T-helper 2 cell treated with Interferon-gamma antibody and Interleukin-4, amounts not matched to agents 5 μg/mL and 100 μg/mL, for 36 hours (primary cell): Measurements from ENCODE around the gene GPR37.
A peak's percentile ranks its signal among the peaks of the same experiment; 100 is the strongest.

ENCODE experiments used
- DNase-seq: peaks from one replicate; pipeline ENCODE4 v3.0.0; 2021; ENCODE audit warnings: low spot score
- H3K27ac Mint-ChIP-seq: one replicate; pipeline ENCODE4 v1.8.0; 2021; ENCODE audit warnings: mild to moderate bottlenecking, mixed read lengths
- H3K27me3 Mint-ChIP-seq: one replicate; pipeline ENCODE4 v1.8.0; 2021; ENCODE audit warnings: low read depth, mixed read lengths
- H3K36me3 Mint-ChIP-seq: one replicate; pipeline ENCODE4 v1.8.0; 2021; ENCODE audit warnings: low read depth, mixed read lengths
- H3K4me1 Mint-ChIP-seq: one replicate; pipeline ENCODE4 v1.8.0; 2021; ENCODE audit warnings: low read depth, mixed read lengths
- H3K4me3 Mint-ChIP-seq: one replicate; pipeline ENCODE4 v1.8.0; 2022; ENCODE audit warnings: mild to moderate bottlenecking, moderate library complexity, mixed read lengths
- H3K9me3 Mint-ChIP-seq: one replicate; pipeline ENCODE4 v1.8.0; 2021; ENCODE audit warnings: mixed read lengths

Gene GPR37, protein sequence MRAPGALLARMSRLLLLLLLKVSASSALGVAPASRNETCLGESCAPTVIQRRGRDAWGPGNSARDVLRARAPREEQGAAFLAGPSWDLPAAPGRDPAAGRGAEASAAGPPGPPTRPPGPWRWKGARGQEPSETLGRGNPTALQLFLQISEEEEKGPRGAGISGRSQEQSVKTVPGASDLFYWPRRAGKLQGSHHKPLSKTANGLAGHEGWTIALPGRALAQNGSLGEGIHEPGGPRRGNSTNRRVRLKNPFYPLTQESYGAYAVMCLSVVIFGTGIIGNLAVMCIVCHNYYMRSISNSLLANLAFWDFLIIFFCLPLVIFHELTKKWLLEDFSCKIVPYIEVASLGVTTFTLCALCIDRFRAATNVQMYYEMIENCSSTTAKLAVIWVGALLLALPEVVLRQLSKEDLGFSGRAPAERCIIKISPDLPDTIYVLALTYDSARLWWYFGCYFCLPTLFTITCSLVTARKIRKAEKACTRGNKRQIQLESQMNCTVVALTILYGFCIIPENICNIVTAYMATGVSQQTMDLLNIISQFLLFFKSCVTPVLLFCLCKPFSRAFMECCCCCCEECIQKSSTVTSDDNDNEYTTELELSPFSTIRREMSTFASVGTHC

DNA sequence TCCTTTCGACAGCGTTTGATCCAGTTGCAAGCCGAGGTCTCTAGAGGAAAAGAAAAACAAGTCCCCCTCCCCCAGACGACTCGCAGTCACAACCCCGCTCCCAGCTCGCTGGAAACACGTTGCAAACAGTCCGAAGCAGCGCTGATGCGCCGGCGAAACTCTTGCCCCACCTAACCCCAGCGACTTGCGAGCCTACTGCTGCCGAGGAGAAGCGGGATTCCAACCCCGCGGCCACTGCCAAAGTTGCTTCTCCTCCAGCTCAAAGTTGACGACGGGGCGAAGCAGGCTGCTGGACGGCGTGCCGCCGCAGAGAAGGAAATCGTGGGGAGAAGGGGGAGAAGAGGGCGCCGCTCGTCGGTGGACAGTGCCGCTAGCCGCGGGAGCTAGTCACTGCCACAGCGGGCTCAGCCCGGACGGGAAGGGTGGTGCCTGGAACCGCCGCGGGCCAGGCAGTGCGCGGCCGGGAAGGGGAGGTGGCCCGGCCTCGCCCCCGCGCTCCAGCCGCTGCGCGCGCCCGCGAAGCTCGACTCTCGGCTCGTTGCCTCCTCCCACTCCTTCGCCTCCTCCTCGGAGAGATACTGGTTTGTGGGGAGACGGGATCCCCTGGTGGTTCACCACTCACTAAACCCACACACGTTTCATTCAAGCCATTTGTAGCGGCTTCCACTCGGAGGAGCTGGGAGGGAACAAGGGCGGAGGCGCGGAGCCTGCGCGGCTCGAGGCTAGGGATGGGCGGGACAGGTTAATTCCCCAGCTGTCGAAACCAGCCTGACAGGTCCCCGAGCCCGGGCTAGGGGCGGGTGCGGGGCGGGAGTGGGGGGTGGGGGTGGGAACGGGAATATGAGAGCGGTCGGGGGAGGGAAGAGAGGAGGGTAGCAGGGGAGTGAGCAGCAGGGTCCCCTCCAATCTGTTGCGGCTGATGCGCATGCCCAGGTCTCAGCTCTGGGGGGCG is at the start of gene GPR37:
TSS of gene GPR37 (minus strand) at position 392 of the 952 bp plus-strand sequence. CDS start 816 bp downstream, outside the sequence.
- Mint-ChIP-seq H3K27ac (no peak within 1 kb of the TSS), H3K36me3 (peaks cover 1% of the 10 kb centered on the region), H3K27me3 (peaks cover 62% of the 10 kb centered on the region), H3K4me1 (peaks cover 10% of the 10 kb centered on the region), H3K4me3 (peak within 1 kb of the TSS; percentile 85), H3K9me3 (no peaks in the 10 kb centered on the region)
- DNase-seq = peak; percentile 66

DNA sequence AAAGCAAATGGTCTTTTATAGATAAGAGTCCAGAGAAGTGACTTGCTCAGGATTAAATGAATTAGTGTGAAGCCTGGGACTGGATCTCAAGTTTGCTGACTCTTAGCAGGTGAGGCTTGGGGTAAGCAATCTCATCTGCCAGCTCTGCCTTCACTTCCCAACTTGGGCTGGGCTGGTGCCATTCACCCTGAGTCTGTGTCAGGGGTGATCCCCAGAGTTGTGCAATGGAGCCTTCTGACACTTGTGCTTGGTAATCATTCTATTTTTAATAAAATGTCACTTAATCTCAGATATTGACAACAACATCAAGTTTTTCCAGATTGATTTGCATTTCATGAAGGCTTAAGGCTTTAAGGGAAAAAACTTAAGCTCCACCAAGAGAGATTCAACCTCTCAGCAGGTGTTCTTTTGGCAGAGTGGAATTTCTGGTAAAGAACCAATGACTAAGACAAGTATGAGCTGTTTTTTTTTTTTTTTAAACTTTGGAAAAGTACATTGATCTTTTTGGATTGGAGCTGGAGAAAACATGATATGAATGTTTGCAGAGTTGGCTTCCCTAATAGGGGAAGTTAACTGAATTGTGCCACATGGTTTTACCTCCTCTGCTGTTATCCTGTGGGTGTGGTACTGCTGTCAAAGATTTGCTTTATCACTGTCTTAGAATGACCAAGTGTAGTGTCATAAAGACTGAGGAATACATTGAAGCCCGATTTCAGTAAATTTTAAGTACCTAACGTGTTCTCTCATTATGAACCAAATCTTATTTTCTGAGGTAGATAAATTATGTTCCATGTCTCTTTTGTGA is 48.6 kb upstream of the GPR37 start:
- H3K27ac Mint-ChIP-seq = no peak overlapping the region

DNA sequence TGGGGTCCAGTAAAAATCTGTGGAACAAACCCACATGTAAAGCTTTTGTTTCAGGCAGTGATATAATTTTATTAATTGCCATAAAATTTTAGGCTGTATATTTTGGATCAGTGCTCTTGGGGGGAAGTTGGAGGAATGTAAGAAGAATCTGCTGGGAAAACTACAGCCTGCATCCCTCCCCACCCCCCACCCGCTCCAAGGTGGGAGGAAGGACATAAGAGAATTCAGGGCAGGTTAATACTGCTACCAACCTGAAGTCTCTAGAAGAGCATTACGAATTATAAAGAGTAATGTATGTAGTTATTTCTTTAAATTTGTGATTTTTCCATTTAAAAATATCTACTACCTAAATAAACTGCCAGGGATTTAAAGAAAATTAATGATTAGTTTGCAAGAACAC is 47.2 kb upstream of the GPR37 start:
- no peak for DNase-seq
- no peaks in the 10 kb centered on the region for H3K4me1 Mint-ChIP-seq
- H3K9me3 Mint-ChIP-seq = no peaks in the 10 kb centered on the region
- no peak overlapping the region for H3K27ac Mint-ChIP-seq
- H3K27me3 Mint-ChIP-seq = peaks cover 1% of the 10 kb centered on the region
- no peak overlapping the region for H3K4me3 Mint-ChIP-seq
- no peaks in the 10 kb centered on the region for H3K36me3 Mint-ChIP-seq

More for the DNA sequence above, 48.6 kb upstream of the GPR37 start:
- DNase-seq = no peak
- H3K4me1 Mint-ChIP-seq = no peaks in the 10 kb centered on the region
- H3K36me3 Mint-ChIP-seq = no peaks in the 10 kb centered on the region
- no peaks in the 10 kb centered on the region for H3K9me3 Mint-ChIP-seq
- H3K4me3 Mint-ChIP-seq = no peak overlapping the region
- peaks cover 1% of the 10 kb centered on the region for H3K27me3 Mint-ChIP-seq

DNA sequence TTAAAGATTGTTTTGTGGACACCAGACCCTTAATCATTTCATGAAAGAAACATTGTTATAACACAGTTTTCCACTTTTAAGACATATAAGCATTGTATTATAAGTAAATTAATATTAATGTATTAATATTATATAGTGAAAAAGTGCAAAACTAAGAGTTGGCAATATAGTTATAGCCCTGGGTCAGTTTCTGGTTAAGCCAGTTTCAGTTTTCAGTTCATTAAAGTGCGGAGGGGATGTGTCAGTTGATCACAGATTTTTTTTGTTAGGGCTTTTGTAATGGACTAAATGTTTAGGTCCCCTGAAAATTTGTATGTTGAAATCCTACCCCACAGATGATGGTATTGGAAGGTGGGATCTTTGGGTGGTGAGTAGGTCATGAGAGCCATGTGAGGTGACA is 45.7 kb upstream of the GPR37 start:
- no peaks in the 10 kb centered on the region for H3K4me1 Mint-ChIP-seq
- H3K4me3 Mint-ChIP-seq = no peak overlapping the region
- no peak overlapping the region for H3K27ac Mint-ChIP-seq
- peaks cover 1% of the 10 kb centered on the region for H3K27me3 Mint-ChIP-seq
- DNase-seq = no peak
- H3K9me3 Mint-ChIP-seq = no peaks in the 10 kb centered on the region
- H3K36me3 Mint-ChIP-seq = no peaks in the 10 kb centered on the region

DNA sequence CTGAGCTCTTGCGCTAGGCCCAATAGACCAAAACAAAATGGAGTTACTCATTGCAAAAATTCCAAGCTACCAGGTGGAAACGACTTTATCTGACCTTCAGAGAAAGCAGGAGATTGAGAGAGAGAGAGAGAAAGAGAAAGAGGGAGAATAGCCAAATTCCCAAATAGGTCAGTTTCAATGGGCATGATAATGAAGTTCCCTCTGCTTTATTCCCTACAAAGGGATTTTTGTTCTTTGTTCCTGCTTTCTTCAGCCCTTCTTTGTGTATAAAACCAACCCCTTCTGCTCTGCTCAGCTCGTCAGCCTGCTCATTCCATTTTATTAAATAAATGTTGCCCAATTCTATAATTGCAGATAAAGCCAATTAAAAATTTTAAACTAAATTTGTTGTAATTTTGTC is 45.0 kb upstream of the GPR37 start:
- Mint-ChIP-seq H3K36me3 (no peaks in the 10 kb centered on the region), H3K9me3 (no peaks in the 10 kb centered on the region), H3K4me1 (no peaks in the 10 kb centered on the region), H3K27me3 (peaks cover 1% of the 10 kb centered on the region), H3K27ac (no peak overlapping the region), H3K4me3 (no peak overlapping the region)
- no peak for DNase-seq

DNA sequence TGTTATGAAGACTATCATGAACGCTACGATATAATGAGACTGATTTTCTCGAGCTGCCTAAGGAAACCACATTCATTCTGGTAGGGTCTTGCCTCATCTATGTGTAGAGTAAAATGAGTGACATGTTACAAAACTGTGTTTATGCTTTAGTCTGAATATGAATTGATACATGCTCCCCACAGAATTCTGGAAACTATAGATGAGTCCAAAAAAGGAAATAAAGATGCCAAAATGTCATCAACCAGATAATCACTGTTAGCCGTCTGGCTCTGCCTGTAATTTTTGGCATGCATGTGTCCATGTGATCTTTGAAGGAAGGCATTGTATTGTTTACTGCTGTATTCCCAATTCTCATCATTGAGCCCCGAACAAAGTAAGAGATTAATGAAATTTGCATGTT is 42.6 kb upstream of the GPR37 start:
- no peak overlapping the region for H3K27ac Mint-ChIP-seq
- no peaks in the 10 kb centered on the region for H3K9me3 Mint-ChIP-seq
- no peak for DNase-seq
- H3K4me3 Mint-ChIP-seq = no peak overlapping the region
- H3K4me1 Mint-ChIP-seq = no peaks in the 10 kb centered on the region
- H3K36me3 Mint-ChIP-seq = no peaks in the 10 kb centered on the region
- H3K27me3 Mint-ChIP-seq = peaks cover 1% of the 10 kb centered on the region

DNA sequence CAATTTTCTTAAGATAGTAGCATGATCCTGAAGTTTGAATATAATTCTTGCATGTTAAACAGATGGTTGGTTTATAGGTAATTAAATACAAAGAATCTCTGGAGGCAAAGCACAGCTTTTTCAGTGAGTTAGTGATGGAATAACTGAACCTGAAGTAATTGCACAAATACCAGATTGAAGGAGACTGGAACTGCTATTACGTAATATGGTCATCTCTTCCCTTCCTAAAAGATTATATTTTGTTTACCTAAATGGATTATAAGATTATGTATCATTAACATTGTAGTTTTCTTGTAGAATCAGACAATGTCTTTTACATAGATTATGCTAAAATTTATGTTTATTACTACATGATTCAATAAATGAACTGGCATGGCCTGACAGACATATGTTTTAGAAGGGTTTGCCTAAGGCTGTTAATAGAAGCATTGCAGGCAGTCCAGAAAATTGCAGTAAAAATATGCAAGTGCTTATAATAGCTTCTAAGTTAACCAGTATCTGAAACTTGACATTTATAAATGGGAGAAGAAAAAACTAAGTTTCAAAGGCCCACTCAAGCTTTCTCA is 35.8 kb upstream of the GPR37 start:
- H3K27ac Mint-ChIP-seq = no peak overlapping the region
- H3K36me3 Mint-ChIP-seq = no peaks in the 10 kb centered on the region
- no peak overlapping the region for H3K4me3 Mint-ChIP-seq
- DNase-seq = no peak
- H3K4me1 Mint-ChIP-seq = no peaks in the 10 kb centered on the region
- H3K9me3 Mint-ChIP-seq = no peaks in the 10 kb centered on the region
- H3K27me3 Mint-ChIP-seq = peaks cover 2% of the 10 kb centered on the region

DNA sequence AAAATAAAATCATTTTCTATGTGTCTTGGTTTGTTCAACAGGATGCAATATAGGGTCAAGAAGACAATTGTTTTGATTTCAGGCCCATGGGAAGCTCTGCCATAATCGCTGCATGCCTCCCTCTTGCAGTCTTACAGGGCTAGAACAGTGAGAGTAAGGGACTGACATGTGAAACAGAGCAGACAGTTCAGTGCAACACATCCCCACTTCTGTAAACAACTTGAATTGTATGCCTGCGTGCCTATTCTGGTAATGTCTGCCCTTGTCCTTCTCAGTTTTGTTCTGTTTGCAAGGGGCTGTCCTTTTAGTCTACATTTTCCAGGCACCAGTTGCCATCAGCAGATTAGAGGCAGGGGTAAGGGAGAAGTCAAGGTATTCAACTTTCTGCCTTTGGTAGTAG is 34.8 kb upstream of the GPR37 start:
- Mint-ChIP-seq H3K9me3 (no peaks in the 10 kb centered on the region), H3K27me3 (peaks cover 2% of the 10 kb centered on the region), H3K27ac (no peak overlapping the region), H3K36me3 (no peaks in the 10 kb centered on the region), H3K4me1 (no peaks in the 10 kb centered on the region), H3K4me3 (no peak overlapping the region)
- no peak for DNase-seq

DNA sequence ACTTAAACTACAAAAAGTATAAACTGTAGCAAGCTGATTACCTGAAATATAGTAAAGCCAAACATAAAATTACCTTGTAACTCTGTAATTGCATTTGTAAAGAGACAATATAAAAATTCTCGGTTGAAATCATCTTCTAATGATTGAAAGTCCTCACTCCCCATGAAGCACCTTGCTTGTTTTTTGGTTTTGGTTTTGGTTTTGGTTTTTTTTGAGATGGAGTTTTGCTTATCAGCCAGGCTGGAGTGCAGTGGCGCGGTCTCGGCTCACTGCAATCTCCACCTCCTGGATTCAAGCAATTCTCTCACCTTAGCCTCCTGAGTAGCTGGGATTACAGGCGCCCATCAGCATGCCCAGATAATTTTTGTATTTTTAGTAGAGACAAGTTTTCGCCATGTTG is 33.9 kb upstream of the GPR37 start:
- Mint-ChIP-seq H3K36me3 (no peaks in the 10 kb centered on the region), H3K4me3 (no peak overlapping the region), H3K27me3 (peaks cover 2% of the 10 kb centered on the region), H3K4me1 (no peaks in the 10 kb centered on the region), H3K9me3 (no peaks in the 10 kb centered on the region), H3K27ac (no peak overlapping the region)
- DNase-seq = no peak

DNA sequence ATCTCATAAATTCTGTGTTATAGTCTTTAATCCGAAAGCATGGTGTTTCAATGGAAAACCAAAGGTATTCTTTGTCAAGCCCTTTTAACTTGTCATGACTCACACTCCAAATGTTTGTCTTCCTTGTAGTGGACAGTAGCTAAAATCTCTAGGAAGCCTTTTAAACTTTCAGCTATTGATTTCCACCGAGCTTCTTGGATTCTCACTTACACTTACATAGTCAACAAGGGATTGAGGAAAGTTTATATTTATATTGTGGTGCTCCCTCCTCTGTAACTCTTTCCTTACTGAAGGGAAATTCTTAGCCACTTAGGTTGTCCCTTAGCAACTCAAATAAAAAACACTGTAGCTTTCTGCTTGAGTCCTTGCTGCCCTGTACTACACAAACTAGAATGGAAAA is 31.2 kb upstream of the GPR37 start:
- Mint-ChIP-seq H3K27me3 (no peaks in the 10 kb centered on the region), H3K4me3 (no peak overlapping the region)

DNA sequence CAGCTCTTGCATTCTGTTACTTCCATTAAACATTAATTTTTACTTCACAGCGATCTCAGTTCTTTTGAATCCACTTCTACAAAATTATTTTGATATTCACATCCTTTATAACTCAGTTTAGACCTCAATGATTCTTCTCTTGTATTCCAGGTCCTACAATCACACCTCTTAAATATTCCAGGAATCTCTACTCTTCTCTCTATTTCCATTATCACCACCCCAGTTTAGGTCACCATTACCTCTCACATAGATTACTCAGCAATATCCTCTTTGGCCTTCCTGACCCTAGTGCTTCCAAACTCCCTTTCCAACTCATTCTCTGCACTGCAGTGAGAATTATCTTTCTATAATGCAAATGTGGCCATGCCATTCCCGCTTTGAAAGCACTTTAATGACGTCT is 27.1 kb upstream of the GPR37 start:
- H3K4me3 Mint-ChIP-seq = no peak overlapping the region

More for the DNA sequence above, 31.2 kb upstream of the GPR37 start:
- Mint-ChIP-seq H3K4me1 (no peaks in the 10 kb centered on the region), H3K9me3 (no peaks in the 10 kb centered on the region), H3K36me3 (no peaks in the 10 kb centered on the region), H3K27ac (no peak overlapping the region)
- DNase-seq = no peak

DNA sequence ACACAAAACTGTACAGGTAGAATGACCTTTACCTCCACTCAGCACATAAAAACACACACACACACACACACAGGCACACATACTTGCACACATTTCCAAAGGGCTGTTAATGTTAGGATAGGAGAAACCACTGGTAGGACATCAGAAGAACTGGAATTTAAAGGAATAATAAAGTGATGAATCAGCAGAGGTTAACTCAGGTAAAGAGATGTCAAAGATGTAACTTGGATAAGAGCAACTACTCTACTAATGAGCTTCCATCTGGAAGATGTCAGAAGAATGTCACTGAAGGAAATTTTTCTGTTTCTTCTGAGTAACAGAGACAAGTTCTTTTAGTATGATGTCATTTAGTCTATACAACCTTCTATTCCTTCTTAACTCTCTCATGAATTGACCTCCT is 26.4 kb upstream of the GPR37 start:
- H3K4me3 Mint-ChIP-seq = no peak overlapping the region
- H3K27me3 Mint-ChIP-seq = peaks cover 2% of the 10 kb centered on the region
- H3K36me3 Mint-ChIP-seq = no peaks in the 10 kb centered on the region
- no peak for DNase-seq
- H3K27ac Mint-ChIP-seq = no peak overlapping the region
- no peaks in the 10 kb centered on the region for H3K9me3 Mint-ChIP-seq
- no peaks in the 10 kb centered on the region for H3K4me1 Mint-ChIP-seq

More for the DNA sequence above, 27.1 kb upstream of the GPR37 start:
- Mint-ChIP-seq H3K4me1 (no peaks in the 10 kb centered on the region), H3K36me3 (no peaks in the 10 kb centered on the region), H3K27ac (no peak overlapping the region), H3K27me3 (peaks cover 2% of the 10 kb centered on the region), H3K9me3 (no peaks in the 10 kb centered on the region)
- DNase-seq = no peak

DNA sequence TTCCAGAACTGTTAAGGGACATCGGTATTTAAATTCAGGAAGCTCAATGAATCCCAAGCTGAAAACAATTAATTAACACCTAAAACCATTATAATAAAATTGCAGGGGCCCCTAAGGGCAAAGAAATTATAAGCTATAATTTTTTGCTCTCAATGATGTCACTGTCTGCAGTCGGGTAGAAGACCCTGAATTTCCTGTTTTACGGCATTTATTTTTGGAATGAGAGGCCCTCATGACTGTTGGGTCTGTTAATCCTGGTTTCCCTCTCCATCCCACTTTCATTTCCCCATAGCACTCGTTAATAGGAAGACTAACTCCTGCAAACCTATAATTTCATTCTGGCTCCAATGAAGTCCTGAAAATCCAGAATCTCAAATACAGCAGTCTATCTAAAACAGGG is 25.8 kb upstream of the GPR37 start:
- H3K4me1 Mint-ChIP-seq = no peaks in the 10 kb centered on the region
- no peaks in the 10 kb centered on the region for H3K9me3 Mint-ChIP-seq
- H3K4me3 Mint-ChIP-seq = no peak overlapping the region
- H3K36me3 Mint-ChIP-seq = no peaks in the 10 kb centered on the region
- H3K27me3 Mint-ChIP-seq = peaks cover 2% of the 10 kb centered on the region
- no peak for DNase-seq
- no peak overlapping the region for H3K27ac Mint-ChIP-seq
